ENCODE data around the gene RXFP1. TPM values are rescaled to one million over a fixed set of nuclear protein-coding genes. Genes with fewer than 3 reads are reported as not detected.

RXFP1 gene
- polyA plus RNA-seq (ENCODE audit: low read depth in 6 of 6): not detected

- DNase-seq: no peak
- H3K27me3 Mint-ChIP-seq: no peaks in the 10 kb centered on the region
- no peaks in the 10 kb centered on the region for H3K36me3 Mint-ChIP-seq
- ATAC-seq (ENCODE audit: low read depth in 2 of 2): no peak
- no peak within 1 kb of the TSS for H3K4me3 Mint-ChIP-seq
- no peaks in the 10 kb centered on the region for H3K9me3 Mint-ChIP-seq
- peak within 1 kb of the TSS in 1 of 6 donors; percentile 13 for H3K27ac Mint-ChIP-seq
- H3K4me1 Mint-ChIP-seq: no peaks in the 10 kb centered on the region
Measured at GRCh38 chr4:158521484-158522088, at the start of gene RXFP1. TSS of gene RXFP1 (plus strand) at chr4:158521882. CDS start at chr4:158521977, 95 bp downstream.

- peaks cover 0 to 4% of the 10 kb centered on the region in 2 donors for H3K36me3 Mint-ChIP-seq
- H3K4me1 Mint-ChIP-seq: no peaks in the 10 kb centered on the region
- DNase-seq: no peak
- H3K9me3 Mint-ChIP-seq: peaks cover 0 to 6% (median 1%) of the 10 kb centered on the region in 7 donors
- no peak overlapping the region for H3K27ac Mint-ChIP-seq
- no peak overlapping the region for H3K4me3 Mint-ChIP-seq
- H3K27me3 Mint-ChIP-seq: peaks cover 0 to 3% (median 0%) of the 10 kb centered on the region in 3 donors
- no peak for ATAC-seq (ENCODE audit: low read depth in 2 of 2)
Measured at GRCh38 chr4:158481811-158482210, 39.9 kb upstream of the RXFP1 start.

GRCh38 chr4:158484173-158484885 is 37.4 kb upstream of the RXFP1 start:
- Mint-ChIP-seq H3K4me1 (no peaks in the 10 kb centered on the region), H3K27me3 (peaks cover 0 to 12% (median 0%) of the 10 kb centered on the region in 3 donors), H3K27ac (no peak overlapping the region), H3K9me3 (peaks cover 2 to 16% (median 10%) of the 10 kb centered on the region in 7 donors), H3K36me3 (peaks cover 0 to 4% of the 10 kb centered on the region in 2 donors), H3K4me3 (no peak overlapping the region)
- DNase-seq (no peak), ATAC-seq (ENCODE audit: low read depth in 2 of 2) (no peak)

GRCh38 chr4:158490629-158491028 is 31.1 kb upstream of the RXFP1 start:
- Mint-ChIP-seq H3K36me3 (no peaks in the 10 kb centered on the region), H3K4me1 (no peaks in the 10 kb centered on the region), H3K27me3 (peaks cover 4 to 12% (median 5%) of the 10 kb centered on the region in 3 donors), H3K4me3 (no peak overlapping the region), H3K9me3 (peaks cover 5 to 26% (median 9%) of the 10 kb centered on the region in 7 donors), H3K27ac (no peak overlapping the region)
- no peak for DNase-seq
- ATAC-seq (ENCODE audit: low read depth in 2 of 2): no peak

GRCh38 chr4:158492391-158492790 is 29.3 kb upstream of the RXFP1 start:
- ATAC-seq (ENCODE audit: low read depth in 2 of 2) (no peak), DNase-seq (no peak)
- no peak overlapping the region for H3K4me3 Mint-ChIP-seq
- H3K27ac Mint-ChIP-seq: no peak overlapping the region
- peaks cover 3 to 26% (median 10%) of the 10 kb centered on the region in 7 donors for H3K9me3 Mint-ChIP-seq
- no peaks in the 10 kb centered on the region for H3K4me1 Mint-ChIP-seq
- H3K27me3 Mint-ChIP-seq: peaks cover 4 to 12% (median 6%) of the 10 kb centered on the region in 3 donors
- no peaks in the 10 kb centered on the region for H3K36me3 Mint-ChIP-seq

GRCh38 chr4:158496030-158496741 is 25.5 kb upstream of the RXFP1 start:
- Mint-ChIP-seq H3K4me3 (no peak overlapping the region), H3K4me1 (no peaks in the 10 kb centered on the region), H3K27me3 (peaks cover 0 to 12% (median 4%) of the 10 kb centered on the region in 3 donors), H3K27ac (no peak overlapping the region), H3K9me3 (peaks cover 0 to 6% (median 4%) of the 10 kb centered on the region in 7 donors), H3K36me3 (no peaks in the 10 kb centered on the region)
- DNase-seq (no peak), ATAC-seq (ENCODE audit: low read depth in 2 of 2) (no peak)

GRCh38 chr4:158500054-158500453 is 21.6 kb upstream of the RXFP1 start:
- no peaks in the 10 kb centered on the region for H3K4me1 Mint-ChIP-seq
- no peak overlapping the region for H3K27ac Mint-ChIP-seq
- H3K36me3 Mint-ChIP-seq: no peaks in the 10 kb centered on the region
- peaks cover 0 to 7% (median 6%) of the 10 kb centered on the region in 3 donors for H3K27me3 Mint-ChIP-seq
- H3K4me3 Mint-ChIP-seq: no peak overlapping the region
- DNase-seq (no peak), ATAC-seq (ENCODE audit: low read depth in 2 of 2) (no peak)
- H3K9me3 Mint-ChIP-seq: peaks cover 5 to 18% (median 9%) of the 10 kb centered on the region in 7 donors

- DNase-seq: no peak
- no peak for ATAC-seq (ENCODE audit: low read depth in 2 of 2)
- Mint-ChIP-seq H3K27ac (no peak overlapping the region), H3K36me3 (no peaks in the 10 kb centered on the region), H3K9me3 (no peaks in the 10 kb centered on the region), H3K4me3 (no peak overlapping the region), H3K4me1 (no peaks in the 10 kb centered on the region), H3K27me3 (no peaks in the 10 kb centered on the region)
Measured at GRCh38 chr4:158513256-158513655, 8.4 kb upstream of the RXFP1 start.

GRCh38 chr4:158519226-158519625 is 2.5 kb upstream of the RXFP1 start:
- Mint-ChIP-seq H3K27ac (no peak overlapping the region), H3K4me1 (no peaks in the 10 kb centered on the region), H3K27me3 (no peaks in the 10 kb centered on the region), H3K36me3 (no peaks in the 10 kb centered on the region), H3K4me3 (no peak overlapping the region), H3K9me3 (no peaks in the 10 kb centered on the region)
- no peak for DNase-seq
- no peak for ATAC-seq (ENCODE audit: low read depth in 2 of 2)

- ATAC-seq (ENCODE audit: low read depth in 2 of 2): no peak
- H3K36me3 Mint-ChIP-seq: no peaks in the 10 kb centered on the region
- no peaks in the 10 kb centered on the region for H3K4me1 Mint-ChIP-seq
- H3K27me3 Mint-ChIP-seq: no peaks in the 10 kb centered on the region
- no peaks in the 10 kb centered on the region for H3K9me3 Mint-ChIP-seq
- H3K4me3 Mint-ChIP-seq: no peak overlapping the region
- no peak overlapping the region for H3K27ac Mint-ChIP-seq
- DNase-seq: no peak
Measured at GRCh38 chr4:158523990-158524535, 2.4 kb downstream of the RXFP1 start.

GRCh38 chr4:158527516-158527915 is 5.8 kb downstream of the RXFP1 start:
- Mint-ChIP-seq H3K27me3 (no peaks in the 10 kb centered on the region), H3K27ac (no peak overlapping the region), H3K9me3 (peaks cover 0 to 5% (median 0%) of the 10 kb centered on the region in 7 donors), H3K4me3 (no peak overlapping the region), H3K4me1 (no peaks in the 10 kb centered on the region), H3K36me3 (no peaks in the 10 kb centered on the region)
- ATAC-seq (ENCODE audit: low read depth in 2 of 2): no peak
- DNase-seq: no peak

- Mint-ChIP-seq H3K27me3 (no peaks in the 10 kb centered on the region), H3K9me3 (peaks cover 0 to 5% (median 0%) of the 10 kb centered on the region in 7 donors), H3K4me1 (no peaks in the 10 kb centered on the region), H3K27ac (no peak overlapping the region), H3K4me3 (no peak overlapping the region), H3K36me3 (no peaks in the 10 kb centered on the region)
- DNase-seq (no peak), ATAC-seq (ENCODE audit: low read depth in 2 of 2) (no peak)
Measured at GRCh38 chr4:158529505-158529904, 7.8 kb downstream of the RXFP1 start.

GRCh38 chr4:158530381-158530780 is 8.7 kb downstream of the RXFP1 start:
- no peak for ATAC-seq (ENCODE audit: low read depth in 2 of 2)
- peaks cover 0 to 5% (median 0%) of the 10 kb centered on the region in 7 donors for H3K9me3 Mint-ChIP-seq
- no peaks in the 10 kb centered on the region for H3K36me3 Mint-ChIP-seq
- H3K27ac Mint-ChIP-seq: no peak overlapping the region
- H3K27me3 Mint-ChIP-seq: no peaks in the 10 kb centered on the region
- H3K4me3 Mint-ChIP-seq: no peak overlapping the region
- no peaks in the 10 kb centered on the region for H3K4me1 Mint-ChIP-seq
- DNase-seq: no peak

All from naive B cell (primary cell).